ENCODE data around the gene TEX19.
"Not testable (repeated sequence)": the region's sequence is repeated elsewhere in the genome, so short reads cannot be mapped to it uniquely, and the experiment has no call there.

The TEX19 gene

GRCh38 chr17:82392209-82392920, 33.3 kb downstream of the TEX19 start:
- DNase-seq, result no peak

- DNase-seq, result no peak
Observed at GRCh38 chr17:82392941-82393340, 33.9 kb downstream of the TEX19 start.

GRCh38 chr17:82394278-82394677, 35.2 kb downstream of the TEX19 start:
- DNase-seq, result no peak

- no peak for DNase-seq
Observed at GRCh38 chr17:82396601-82397435, 37.8 kb downstream of the TEX19 start.

GRCh38 chr17:82397449-82398335, 38.6 kb downstream of the TEX19 start:
- DNase-seq, result no peak

GRCh38 chr17:82399041-82399441, 40.0 kb downstream of the TEX19 start:
- no peak for DNase-seq

- no peak for DNase-seq
Observed at GRCh38 chr17:82399601-82400101, 40.6 kb downstream of the TEX19 start.

GRCh38 chr17:82400206-82400605, 41.2 kb downstream of the TEX19 start:
- DNase-seq, result no peak

- peak; percentile 57 to 67 for DNase-seq
Observed at GRCh38 chr17:82400830-82401229, 41.8 kb downstream of the TEX19 start.

- DNase-seq, result no peak
Observed at GRCh38 chr17:82402865-82403264, 43.8 kb downstream of the TEX19 start.

- no peak for DNase-seq
Observed at GRCh38 chr17:82403662-82404660, 44.9 kb downstream of the TEX19 start.

GRCh38 chr17:82405051-82405450, 46.0 kb downstream of the TEX19 start:
- no peak for DNase-seq

- no peak for DNase-seq
Observed at GRCh38 chr17:82406131-82406671, 47.2 kb downstream of the TEX19 start.

GRCh38 chr17:82407255-82407654, 48.2 kb downstream of the TEX19 start:
- DNase-seq, result no peak

GRCh38 chr17:82408288-82408937, 49.4 kb downstream of the TEX19 start:
- DNase-seq, result no peak

GRCh38 chr17:82408938-82409318, 49.9 kb downstream of the TEX19 start:
- no peak for DNase-seq

- no peak for DNase-seq
Observed at GRCh38 chr17:82410014-82410716, 51.1 kb downstream of the TEX19 start.

GRCh38 chr17:82411396-82412053, 52.5 kb downstream of the TEX19 start:
- no peak for DNase-seq

- not testable (repeated sequence) for DNase-seq
Observed at GRCh38 chr17:82412081-82412480, 53.0 kb downstream of the TEX19 start.
